Activated B cell treated with CpG ODN at 0.5 μM for 24 hours (primary cell): Measurements from ENCODE around the gene GNG7. TPM values are rescaled to one million over a fixed set of nuclear protein-coding genes. Genes with fewer than 3 reads are reported as not detected.
A peak's percentile ranks its signal among the peaks of the same experiment; 100 is the strongest.

Experiments
- ATAC-seq: fragments of 200-7000 bp; cut with Tn5 transposase; one replicate; pipeline ENCODE4 v1.10.0; 2021; ENCODE audit warnings: low read depth, mild to moderate bottlenecking, moderate library complexity
- CTCF ChIA-PET: fragments of 350-600 bp; sonication (Branson Sonifier 250); formaldehyde crosslinking; loops from one replicate; lab custom pipeline; 2021; ENCODE audit warnings: antibody characterized with exemption; lab: Charles Lee
- POLR2A ChIA-PET: fragments of 350-600 bp; sonication (Branson Sonifier 250); formaldehyde crosslinking; loops from one replicate; lab custom pipeline; 2021; ENCODE audit warnings: antibody characterized with exemption; lab: Charles Lee
- DNase-seq: peaks from one replicate; pipeline ENCODE4 v3.0.0; 2022
- H3K27ac Mint-ChIP-seq: one replicate; pipeline ENCODE4 v1.8.0; 2020; ENCODE audit warnings: mixed read lengths
- H3K27me3 Mint-ChIP-seq: one replicate; pipeline ENCODE4 v1.8.0; 2021; ENCODE audit warnings: mixed read lengths
- H3K36me3 Mint-ChIP-seq: one replicate; pipeline ENCODE4 v1.8.0; 2021; ENCODE audit warnings: low read depth, mixed read lengths
- H3K4me1 Mint-ChIP-seq: one replicate; pipeline ENCODE4 v1.8.0; 2021; ENCODE audit warnings: mixed read lengths
- H3K4me3 Mint-ChIP-seq: one replicate; pipeline ENCODE4 v1.8.0; 2020; ENCODE audit warnings: mild to moderate bottlenecking, mixed read lengths
- H3K9me3 Mint-ChIP-seq: one replicate; pipeline ENCODE4 v1.8.0; 2020; ENCODE audit warnings: mixed read lengths
- intact Hi-C: fragments of 100-400 bp; cut with micrococcal nuclease; formaldehyde crosslinking; loops from one replicate; pipeline ENCODE4 v1.15.1; 2024
- total RNA-seq: library from RNA; stranded (reverse); gene quantifications from 2 replicates; pipeline ENCODE4 v1.2.3, GENCODE V29; 2022
- TF ChIP-seq, protein P1 (sequence below): fragments of 200-600 bp; IDR thresholded peaks from one replicate; pipeline ENCODE4 v1.8.0; 2022; ENCODE audit warnings: antibody characterized with exemption, mild to moderate bottlenecking

The GNG7 gene
- total RNA-seq, 1 donor from 2014 or later, result 35.4 TPM

DNA sequence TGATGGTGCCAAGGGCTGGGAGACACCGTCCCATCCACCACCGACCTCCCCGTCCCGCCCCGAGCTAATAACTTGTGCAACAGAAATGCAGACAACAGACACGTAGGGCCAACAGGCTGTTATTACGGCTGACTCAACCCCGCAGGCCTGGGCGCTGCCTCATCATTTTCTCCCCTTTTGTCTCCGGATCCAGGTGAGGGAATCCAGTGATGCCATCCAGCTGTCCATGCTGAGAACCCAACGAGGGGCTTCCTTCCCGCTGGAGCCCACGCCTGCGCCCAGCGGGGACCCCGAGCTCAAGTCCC, 25.1 kb upstream of the GNG7 start:
- ChIA-PET POLR2A (interaction anchor here (0.6 to 1.4 kb wide), 3 partner anchors 25 to 223 kb away, joined by 4 to 5 read pairs (median 5); partner anchors contain the start of gene GNG7), CTCF (interaction anchor here (0.6 to 1.0 kb wide), 2 partner anchors 14 to 1362 kb away, joined by 3 read pairs; no protein-coding TSS in a partner anchor)
- H3K9me3 Mint-ChIP-seq, result no peaks in the 10 kb centered on the region
- no peak overlapping the region for H3K27ac Mint-ChIP-seq
- no peak overlapping the region for H3K4me3 Mint-ChIP-seq
- peaks cover 8% of the 10 kb centered on the region for H3K36me3 Mint-ChIP-seq
- H3K27me3 Mint-ChIP-seq, result peaks cover 2% of the 10 kb centered on the region
- TF ChIP-seq, protein P1, sequence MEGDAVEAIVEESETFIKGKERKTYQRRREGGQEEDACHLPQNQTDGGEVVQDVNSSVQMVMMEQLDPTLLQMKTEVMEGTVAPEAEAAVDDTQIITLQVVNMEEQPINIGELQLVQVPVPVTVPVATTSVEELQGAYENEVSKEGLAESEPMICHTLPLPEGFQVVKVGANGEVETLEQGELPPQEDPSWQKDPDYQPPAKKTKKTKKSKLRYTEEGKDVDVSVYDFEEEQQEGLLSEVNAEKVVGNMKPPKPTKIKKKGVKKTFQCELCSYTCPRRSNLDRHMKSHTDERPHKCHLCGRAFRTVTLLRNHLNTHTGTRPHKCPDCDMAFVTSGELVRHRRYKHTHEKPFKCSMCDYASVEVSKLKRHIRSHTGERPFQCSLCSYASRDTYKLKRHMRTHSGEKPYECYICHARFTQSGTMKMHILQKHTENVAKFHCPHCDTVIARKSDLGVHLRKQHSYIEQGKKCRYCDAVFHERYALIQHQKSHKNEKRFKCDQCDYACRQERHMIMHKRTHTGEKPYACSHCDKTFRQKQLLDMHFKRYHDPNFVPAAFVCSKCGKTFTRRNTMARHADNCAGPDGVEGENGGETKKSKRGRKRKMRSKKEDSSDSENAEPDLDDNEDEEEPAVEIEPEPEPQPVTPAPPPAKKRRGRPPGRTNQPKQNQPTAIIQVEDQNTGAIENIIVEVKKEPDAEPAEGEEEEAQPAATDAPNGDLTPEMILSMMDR, result no peak
- no peak for DNase-seq
- no peak for ATAC-seq
- peaks cover 26% of the 10 kb centered on the region for H3K4me1 Mint-ChIP-seq
- intact Hi-C loops, result no loop called here

DNA sequence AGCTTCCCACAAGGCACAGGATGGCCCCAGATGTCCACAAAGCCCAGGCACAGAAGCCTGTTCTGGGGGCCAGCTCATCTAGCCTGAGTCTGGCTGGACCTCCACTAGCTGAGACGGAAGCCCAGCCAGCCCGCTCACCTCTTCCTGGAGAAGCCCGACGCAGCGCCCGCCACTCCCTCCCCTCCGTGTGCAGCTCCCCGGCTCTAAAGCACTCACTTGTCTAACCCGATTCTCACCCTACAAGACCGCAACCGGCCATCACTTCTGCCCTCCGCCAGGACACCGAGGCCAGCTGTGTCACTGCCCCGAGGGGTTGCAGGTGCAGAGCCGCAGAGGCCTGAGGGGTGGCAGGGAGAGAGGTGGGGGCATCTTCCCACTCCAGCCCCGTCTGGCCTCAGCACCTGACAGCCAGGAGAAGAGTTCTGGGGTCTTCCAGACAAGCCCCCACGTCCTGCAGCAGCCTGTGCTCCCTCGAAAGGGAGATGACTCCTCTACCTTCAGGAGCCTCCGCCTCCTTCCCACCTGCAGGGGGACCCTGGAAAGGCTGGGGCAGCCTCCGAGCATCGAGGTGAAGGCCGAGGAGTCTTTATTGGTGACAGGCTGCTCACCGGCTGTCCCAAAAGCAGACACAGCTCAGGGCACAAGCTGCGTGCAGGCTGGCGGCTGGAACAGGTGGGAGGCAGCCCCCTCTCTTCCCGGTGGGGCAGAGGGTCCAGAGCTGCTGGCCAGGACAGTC, 24.6 kb upstream of the GNG7 start:
- H3K9me3 Mint-ChIP-seq, result no peaks in the 10 kb centered on the region
- DNase-seq (no peak), ATAC-seq (peak; percentile 43)
- H3K27ac Mint-ChIP-seq, result no peak overlapping the region
- intact Hi-C loops, result no loop called here
- TF ChIP-seq, protein P1, result no peak
- peaks cover 2% of the 10 kb centered on the region for H3K27me3 Mint-ChIP-seq
- ChIA-PET POLR2A (interaction anchor here (0.5 to 1.4 kb wide), 7 partner anchors 17 to 224 kb away, joined by 3 to 13 read pairs (median 5); partner anchors contain the start of gene GNG7), CTCF (interaction anchor here (0.6 to 1.0 kb wide), 2 partner anchors 14 to 1362 kb away, joined by 3 read pairs; no protein-coding TSS in a partner anchor)
- H3K4me3 Mint-ChIP-seq, result no peak overlapping the region
- H3K36me3 Mint-ChIP-seq, result peaks cover 6% of the 10 kb centered on the region
- H3K4me1 Mint-ChIP-seq, result peaks cover 27% of the 10 kb centered on the region

DNA sequence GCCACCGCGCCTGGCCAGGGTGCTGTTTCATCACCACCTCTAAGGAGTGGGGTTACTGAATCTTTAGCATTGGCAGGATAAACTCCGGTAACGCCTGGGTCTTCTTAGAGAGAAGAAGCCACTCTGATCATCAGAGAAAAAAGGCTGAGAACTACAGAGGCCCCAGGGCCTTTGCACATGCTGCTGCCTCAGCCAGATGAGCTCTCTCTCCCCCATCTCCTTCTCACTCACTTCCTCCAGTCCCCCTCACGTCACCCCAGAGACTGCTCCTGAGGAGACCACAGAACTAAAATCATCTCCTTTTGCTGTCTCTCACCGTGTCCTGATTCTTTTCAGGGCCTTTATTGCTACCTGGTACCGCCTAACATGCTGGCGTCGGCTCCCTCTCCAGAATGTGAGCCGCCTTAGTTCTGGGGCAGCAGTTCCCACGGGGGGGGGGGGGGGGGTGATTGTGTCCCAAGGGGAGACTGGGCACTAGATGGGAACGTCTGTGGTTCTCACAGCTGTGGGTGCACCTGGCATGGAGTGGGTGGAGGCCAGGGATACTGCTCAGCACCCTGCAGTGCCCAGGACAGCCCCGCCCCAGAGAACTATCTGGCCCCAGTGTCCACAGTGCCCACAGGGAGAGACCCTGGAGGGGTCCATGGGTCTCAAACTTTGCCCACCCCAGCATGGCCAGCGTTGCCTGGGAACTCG, 23.8 kb upstream of the GNG7 start:
- ATAC-seq, result no peak
- no peak overlapping the region for H3K4me3 Mint-ChIP-seq
- TF ChIP-seq, protein P1, result no peak

DNA sequence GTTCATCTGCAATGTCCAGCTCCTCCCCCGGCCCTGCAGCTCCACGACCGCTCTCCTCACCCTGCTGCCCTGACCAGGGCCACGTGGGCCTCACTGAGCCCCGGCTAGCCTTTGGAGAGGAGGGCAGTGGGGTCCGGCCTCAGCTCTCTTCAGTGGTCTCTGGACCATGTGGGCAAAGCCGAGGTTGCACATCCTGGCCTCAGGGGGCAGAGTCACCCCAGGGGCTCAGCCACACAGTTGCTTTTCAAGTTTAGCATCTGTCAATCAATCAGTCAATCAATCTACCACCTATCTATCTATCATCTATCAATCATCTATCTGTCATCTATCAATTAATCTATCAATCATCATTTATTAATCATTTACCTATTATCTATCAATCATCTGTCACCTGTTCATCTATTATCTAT, 21.7 kb upstream of the GNG7 start:
- no peak overlapping the region for H3K27ac Mint-ChIP-seq
- no peaks in the 10 kb centered on the region for H3K36me3 Mint-ChIP-seq
- intact Hi-C loops, result no loop called here
- peaks cover 5% of the 10 kb centered on the region for H3K27me3 Mint-ChIP-seq
- no peaks in the 10 kb centered on the region for H3K9me3 Mint-ChIP-seq
- ATAC-seq (no peak), DNase-seq (no peak)
- H3K4me3 Mint-ChIP-seq, result no peak overlapping the region
- TF ChIP-seq, protein P1, result no peak
- CTCF ChIA-PET, result no interaction called here
- H3K4me1 Mint-ChIP-seq, result peaks cover 42% of the 10 kb centered on the region
- POLR2A ChIA-PET, result interaction anchor here (0.9 to 1.9 kb wide), 3 partner anchors 13 to 76 kb away, joined by 3 to 5 read pairs (median 3); no protein-coding TSS in a partner anchor

More for the DNA sequence above, 23.8 kb upstream of the GNG7 start:
- ChIA-PET CTCF (no interaction called here), POLR2A (interaction anchor here (0.5 to 1.4 kb wide), 5 partner anchors 16 to 224 kb away, joined by 3 to 13 read pairs (median 5); partner anchors contain the start of gene GNG7)
- Mint-ChIP-seq H3K4me1 (peaks cover 32% of the 10 kb centered on the region), H3K36me3 (peaks cover 1% of the 10 kb centered on the region), H3K9me3 (no peaks in the 10 kb centered on the region), H3K27ac (no peak overlapping the region), H3K27me3 (peaks cover 5% of the 10 kb centered on the region)
- intact Hi-C loops, result no loop called here
- DNase-seq, result no peak

DNA sequence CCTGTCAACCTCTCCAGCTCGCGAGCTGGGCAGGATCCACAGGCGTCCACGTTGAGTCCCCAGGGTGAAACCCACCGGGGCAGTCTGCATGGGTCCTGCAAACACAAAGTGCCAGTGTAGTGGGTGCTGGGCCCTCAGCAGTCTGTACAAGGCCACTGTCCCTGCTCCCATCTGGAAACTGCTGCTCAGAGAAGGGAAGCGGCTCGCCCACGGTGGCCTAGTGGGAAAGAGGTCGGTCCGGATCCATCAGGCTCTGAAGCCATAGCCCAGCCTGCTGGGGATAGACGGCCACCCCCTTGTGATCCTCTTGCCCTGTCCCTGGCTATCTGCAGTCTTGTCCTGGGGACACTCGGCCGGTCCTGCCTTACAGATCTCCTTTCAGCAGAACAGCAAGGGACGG, 21.3 kb upstream of the GNG7 start:
- ChIA-PET POLR2A (interaction anchor here (0.9 to 1.9 kb wide), 3 partner anchors 13 to 75 kb away, joined by 3 to 5 read pairs (median 3); no protein-coding TSS in a partner anchor), CTCF (no interaction called here)
- no peak overlapping the region for H3K27ac Mint-ChIP-seq
- DNase-seq (no peak), ATAC-seq (no peak)
- H3K27me3 Mint-ChIP-seq, result peaks cover 5% of the 10 kb centered on the region
- H3K36me3 Mint-ChIP-seq, result no peaks in the 10 kb centered on the region
- no peaks in the 10 kb centered on the region for H3K9me3 Mint-ChIP-seq
- intact Hi-C loops, result no loop called here
- H3K4me1 Mint-ChIP-seq, result peaks cover 40% of the 10 kb centered on the region
- TF ChIP-seq, protein P1, result no peak
- H3K4me3 Mint-ChIP-seq, result no peak overlapping the region
